ENCODE data around the gene TMEM209. TPM values are rescaled to one million over a fixed set of nuclear protein-coding genes. Genes with fewer than 3 reads are reported as not detected.
"Not testable (repeated sequence)": the region's sequence is repeated elsewhere in the genome, so short reads cannot be mapped to it uniquely, and the experiment has no call there.

Gene TMEM209
- total RNA-seq, 6 experiments from 2014 or later: 14.2 to 17.3 (median 16.9) TPM

DNA sequence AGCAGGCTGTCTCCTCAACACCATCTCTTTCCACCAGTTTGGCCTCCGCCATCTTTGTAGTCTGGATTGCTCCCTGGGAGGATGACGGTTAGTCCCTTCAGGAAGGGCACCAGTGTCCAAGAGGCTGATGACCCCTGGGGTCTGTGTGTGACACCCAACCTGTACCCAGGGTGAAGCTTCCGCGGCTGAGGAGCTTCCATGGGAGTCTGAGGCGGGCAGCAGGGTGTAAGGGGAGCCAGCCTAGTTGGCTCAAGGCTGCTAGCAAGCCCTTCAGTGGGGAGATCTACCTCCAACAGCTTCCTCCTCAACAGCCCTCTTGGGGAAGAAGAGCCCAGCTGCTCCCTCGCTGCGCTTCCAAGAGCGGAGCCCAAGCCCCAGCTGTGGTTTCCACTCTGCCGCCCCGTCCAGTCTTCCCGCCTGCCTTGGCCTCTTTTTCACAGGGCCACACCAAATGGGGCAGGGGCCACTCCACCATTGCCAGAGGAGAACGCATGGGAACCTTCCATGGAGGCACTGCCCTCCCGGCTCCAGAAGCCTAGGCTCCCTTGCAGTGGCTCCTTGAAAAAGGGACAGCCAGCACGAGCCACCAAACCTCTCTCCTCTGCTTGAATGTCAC lies 57.4 kb downstream of the TMEM209 start:
- no peak for TF ChIP-seq CTCF (IDR thresholded peaks at IDR 0.05)
- Mint-ChIP-seq H3K9me3 (no peaks in the 10 kb centered on the region), H3K36me3 (ENCODE audit: low read depth) (no peaks in the 10 kb centered on the region), H3K4me3 (no peak overlapping the region), H3K27me3 (ENCODE audit: insufficient read depth) (peaks cover 3% of the 10 kb centered on the region; the same call in 1 of the 2 replicates), H3K4me1 (ENCODE audit: low read depth) (peaks cover 11% of the 10 kb centered on the region), H3K27ac (no peak overlapping the region)
- no peak for DNase-seq

DNA sequence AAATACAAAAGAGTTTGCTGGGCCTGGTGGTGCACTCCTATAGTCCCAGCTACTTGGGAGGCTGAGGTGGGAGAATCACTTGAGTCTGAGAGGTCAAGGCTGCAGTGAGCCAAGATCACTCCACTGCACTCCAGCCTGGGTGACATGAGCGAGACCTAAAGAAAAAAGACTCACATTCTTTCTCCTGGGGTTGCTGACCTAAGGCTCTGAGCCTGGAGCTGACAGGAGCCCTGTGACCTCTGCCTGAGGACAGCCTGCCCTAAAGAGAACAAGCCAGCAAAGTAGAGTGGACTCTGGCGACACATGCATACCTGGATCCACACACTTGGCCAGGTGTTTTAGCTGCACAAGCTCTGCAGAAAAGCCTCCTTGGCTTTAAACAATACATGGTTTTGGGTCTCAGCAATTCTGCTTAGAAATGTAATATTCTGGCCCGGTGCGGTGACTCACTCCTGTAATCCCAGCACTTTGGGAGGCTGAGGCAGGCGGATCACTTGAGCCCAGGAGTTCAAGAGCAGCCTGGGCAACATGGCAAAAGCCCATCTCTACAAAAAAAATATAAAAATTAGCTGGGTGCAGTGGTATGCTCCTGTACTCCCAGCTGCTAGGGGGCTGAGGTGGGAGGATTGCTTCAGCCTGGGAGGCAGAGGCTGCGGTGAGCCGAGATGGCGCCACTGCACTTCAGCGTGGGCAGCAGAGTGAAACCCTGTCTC lies 58.4 kb downstream of the TMEM209 start:
- no peak overlapping the region for H3K27ac Mint-ChIP-seq
- peaks cover 3% of the 10 kb centered on the region; the same call in 1 of the 2 replicates for H3K27me3 Mint-ChIP-seq (ENCODE audit: insufficient read depth)
- no peaks in the 10 kb centered on the region for H3K9me3 Mint-ChIP-seq
- TF ChIP-seq CTCF (IDR thresholded peaks at IDR 0.05): no peak
- DNase-seq: no peak
- peaks cover 12% of the 10 kb centered on the region for H3K4me1 Mint-ChIP-seq (ENCODE audit: low read depth)
- H3K36me3 Mint-ChIP-seq (ENCODE audit: low read depth): no peaks in the 10 kb centered on the region
- H3K4me3 Mint-ChIP-seq: no peak overlapping the region

GRCh38 chr7:130146142-130146541 lies 59.1 kb downstream of the TMEM209 start:
- not testable (repeated sequence) for H3K27me3 Mint-ChIP-seq (ENCODE audit: insufficient read depth); H3K36me3 Mint-ChIP-seq (ENCODE audit: low read depth); H3K27ac Mint-ChIP-seq; DNase-seq; H3K9me3 Mint-ChIP-seq; H3K4me3 Mint-ChIP-seq
- H3K4me1 Mint-ChIP-seq (ENCODE audit: low read depth): peaks cover 16% of the 10 kb centered on the region

GRCh38 chr7:130145424-130146100 lies 59.6 kb downstream of the TMEM209 start:
- H3K27ac Mint-ChIP-seq: no peak overlapping the region
- H3K27me3 Mint-ChIP-seq (ENCODE audit: insufficient read depth): peaks cover 3% of the 10 kb centered on the region; the same call in 1 of the 2 replicates
- no peak for DNase-seq
- peaks cover 16% of the 10 kb centered on the region for H3K4me1 Mint-ChIP-seq (ENCODE audit: low read depth)
- no peak for TF ChIP-seq CTCF (IDR thresholded peaks at IDR 0.05)
- no peaks in the 10 kb centered on the region for H3K9me3 Mint-ChIP-seq
- no peak overlapping the region for H3K4me3 Mint-ChIP-seq
- H3K36me3 Mint-ChIP-seq (ENCODE audit: low read depth): no peaks in the 10 kb centered on the region

GRCh38 chr7:130144312-130145171 lies 60.7 kb downstream of the TMEM209 start:
- TF ChIP-seq CTCF (IDR thresholded peaks at IDR 0.05): no peak
- H3K27ac Mint-ChIP-seq: no peak overlapping the region

More at GRCh38 chr7:130144312-130145171, 60.7 kb downstream of the TMEM209 start:
- Mint-ChIP-seq H3K9me3 (no peaks in the 10 kb centered on the region), H3K36me3 (ENCODE audit: low read depth) (no peaks in the 10 kb centered on the region), H3K27me3 (ENCODE audit: insufficient read depth) (peaks cover 2% of the 10 kb centered on the region; the same call in 1 of the 2 replicates), H3K4me3 (no peak overlapping the region; the same call in 1 of the 2 replicates), H3K4me1 (ENCODE audit: low read depth) (peaks cover 16% of the 10 kb centered on the region)
- DNase-seq: peak; percentile 43

Measured in HFFc6 (cell line).